Measurements from ENCODE around the gene SFMBT2. TPM values are rescaled to one million over a fixed set of nuclear protein-coding genes. Genes with fewer than 3 reads are reported as not detected.
"Not testable (repeated sequence)": the region's sequence is repeated elsewhere in the genome, so short reads cannot be mapped to it uniquely, and the experiment has no call there.

The SFMBT2 gene
- total RNA-seq, 1 donor from 2014 or later: 20.3 TPM

GRCh38 chr10:7401156-7401555 lies 9.7 kb downstream of the SFMBT2 start:
- no peak for DNase-seq (ENCODE audit: low spot score)

- no peak for DNase-seq (ENCODE audit: low spot score)
Measured at GRCh38 chr10:7400068-7400715, 10.6 kb downstream of the SFMBT2 start.

DNA sequence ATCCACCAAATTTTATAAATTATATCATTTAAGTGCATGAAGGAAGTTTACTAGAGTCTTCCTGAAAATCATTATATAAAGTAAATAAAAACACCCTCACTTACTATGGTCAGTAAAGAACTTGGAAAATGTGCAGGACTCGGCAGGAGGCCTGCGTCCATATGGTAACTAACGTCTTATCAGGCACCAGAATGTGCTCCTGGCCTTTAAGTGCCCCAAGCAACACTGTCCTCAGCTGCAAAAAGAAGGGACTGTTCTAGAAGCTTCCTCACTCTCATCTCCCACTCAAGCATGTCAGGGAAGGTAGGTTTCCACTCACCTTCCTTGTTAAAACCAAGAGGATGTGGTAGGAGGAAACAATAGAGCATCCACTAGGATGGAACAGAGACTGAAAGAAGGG lies 11.3 kb downstream of the SFMBT2 start:
- DNase-seq (ENCODE audit: low spot score): no peak

DNA sequence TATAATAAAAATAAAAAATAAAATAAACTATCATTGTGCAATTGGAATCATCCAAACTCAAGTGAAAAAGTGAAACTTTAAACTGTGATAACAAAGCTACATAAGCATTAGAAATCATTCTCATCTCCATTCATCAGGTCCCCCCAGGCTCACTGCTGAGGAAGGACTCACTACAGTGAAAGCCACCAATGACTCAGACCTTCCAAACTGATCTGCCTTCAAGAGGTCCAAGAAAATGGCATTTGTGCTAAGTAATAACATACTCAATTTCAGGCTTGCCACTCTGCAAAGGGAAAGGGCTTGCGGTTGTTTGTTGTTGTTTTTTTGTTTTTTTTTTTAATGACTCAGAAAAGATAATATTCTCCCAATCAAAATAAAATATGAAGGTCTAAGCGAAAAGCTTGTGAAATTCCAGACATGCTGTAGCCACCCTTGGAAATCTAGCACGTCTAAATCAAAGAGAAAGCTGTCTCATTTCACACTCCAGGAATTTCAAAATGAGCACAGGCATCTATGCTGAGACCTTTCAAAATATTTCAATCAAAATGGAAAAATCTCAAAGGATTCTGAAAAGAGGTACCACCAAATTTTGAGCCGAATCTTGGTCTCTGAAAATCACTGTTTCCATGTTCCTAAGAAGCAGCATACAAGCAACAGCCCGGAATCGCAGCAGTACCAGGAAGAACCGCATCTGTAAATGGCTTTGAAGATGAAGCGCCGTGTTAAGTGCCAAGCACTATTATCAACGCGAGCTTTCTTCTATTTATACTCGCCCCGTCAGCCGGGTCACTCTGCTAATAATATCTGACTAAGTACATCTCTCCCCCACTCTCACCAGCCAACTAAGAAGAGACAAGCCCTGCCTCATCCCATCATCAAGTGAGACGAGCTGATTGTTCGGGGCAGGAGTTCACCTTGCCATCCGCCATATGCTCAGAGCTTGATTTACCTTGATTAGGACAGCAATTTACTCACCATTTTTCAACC lies 13.5 kb downstream of the SFMBT2 start:
- no peak for DNase-seq (ENCODE audit: low spot score)

GRCh38 chr10:7392301-7392700 lies 18.5 kb downstream of the SFMBT2 start:
- not testable (repeated sequence) for DNase-seq (ENCODE audit: low spot score)

GRCh38 chr10:7391748-7392147 lies 19.1 kb downstream of the SFMBT2 start:
- DNase-seq (ENCODE audit: low spot score): no peak

- DNase-seq (ENCODE audit: low spot score): not testable (repeated sequence)
Measured at GRCh38 chr10:7390689-7391110, 20.1 kb downstream of the SFMBT2 start.

DNA sequence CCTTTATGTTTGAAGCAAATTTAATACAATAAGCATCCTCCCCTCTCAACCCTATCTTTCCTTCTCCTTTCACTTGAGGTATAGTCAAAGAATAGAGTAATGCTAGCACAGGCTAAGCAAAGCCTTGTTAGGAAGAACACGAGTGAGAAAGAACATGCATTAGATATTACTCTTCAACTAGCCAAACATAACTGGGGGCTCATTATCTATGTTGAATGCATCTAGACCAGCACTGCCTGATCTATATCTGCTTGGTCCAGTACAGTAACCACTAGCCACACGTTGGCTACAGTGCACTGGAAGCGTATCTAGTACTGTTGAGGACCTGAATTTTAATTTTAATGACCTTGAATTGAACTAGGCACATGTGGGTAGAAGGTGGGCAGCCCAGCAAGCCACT lies 21.0 kb downstream of the SFMBT2 start:
- DNase-seq (ENCODE audit: low spot score): no peak

GRCh38 chr10:7389346-7389745 lies 21.5 kb downstream of the SFMBT2 start:
- no peak for DNase-seq (ENCODE audit: low spot score)

DNA sequence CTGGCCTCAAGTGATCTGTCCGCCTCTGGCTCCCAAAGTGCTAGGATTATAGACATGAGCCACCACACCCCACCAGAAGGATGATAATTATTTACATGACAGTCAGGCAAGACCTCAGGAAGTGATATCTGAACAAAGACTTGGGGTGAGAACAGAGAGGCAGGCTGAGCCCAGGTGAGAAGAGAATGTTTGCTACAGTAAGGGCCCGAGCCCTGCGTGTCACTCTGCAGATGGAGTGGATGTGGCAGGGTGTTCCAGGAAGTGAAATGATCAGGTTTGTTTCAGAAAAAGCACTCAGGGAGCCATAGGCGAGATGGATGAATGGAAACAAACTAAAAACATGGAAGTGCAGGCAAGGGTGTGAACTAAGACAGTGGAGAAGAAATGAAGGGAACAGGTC lies 22.2 kb downstream of the SFMBT2 start:
- no peak for DNase-seq (ENCODE audit: low spot score)

- DNase-seq (ENCODE audit: low spot score): not testable (repeated sequence)
Measured at GRCh38 chr10:7388149-7388548, 22.7 kb downstream of the SFMBT2 start.

DNA sequence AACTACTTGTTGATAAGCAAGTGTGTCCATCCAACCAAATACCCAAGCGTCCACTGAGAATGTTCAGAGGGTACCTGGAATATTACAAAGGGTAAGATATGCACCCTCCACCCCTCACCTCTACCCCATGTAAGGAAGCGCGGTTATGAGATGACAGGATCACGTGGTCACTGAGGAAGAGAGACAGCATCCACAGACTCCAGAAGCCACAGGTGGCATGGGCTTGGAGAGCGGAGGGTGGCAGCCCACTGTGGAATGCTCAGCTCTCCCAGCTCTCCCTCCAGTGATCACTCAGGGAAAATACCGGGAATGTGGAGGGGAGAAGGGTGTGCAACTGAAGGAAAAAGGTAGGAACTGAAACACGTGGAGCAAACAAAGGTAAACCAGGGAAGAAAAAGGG lies 25.7 kb downstream of the SFMBT2 start:
- no peak for DNase-seq (ENCODE audit: low spot score)

GRCh38 chr10:7383442-7383841 lies 27.4 kb downstream of the SFMBT2 start:
- no peak for DNase-seq (ENCODE audit: low spot score)

GRCh38 chr10:7380704-7381241 lies 30.1 kb downstream of the SFMBT2 start:
- DNase-seq (ENCODE audit: low spot score): no peak

GRCh38 chr10:7378602-7379403 lies 32.0 kb downstream of the SFMBT2 start:
- no peak for DNase-seq (ENCODE audit: low spot score)

DNA sequence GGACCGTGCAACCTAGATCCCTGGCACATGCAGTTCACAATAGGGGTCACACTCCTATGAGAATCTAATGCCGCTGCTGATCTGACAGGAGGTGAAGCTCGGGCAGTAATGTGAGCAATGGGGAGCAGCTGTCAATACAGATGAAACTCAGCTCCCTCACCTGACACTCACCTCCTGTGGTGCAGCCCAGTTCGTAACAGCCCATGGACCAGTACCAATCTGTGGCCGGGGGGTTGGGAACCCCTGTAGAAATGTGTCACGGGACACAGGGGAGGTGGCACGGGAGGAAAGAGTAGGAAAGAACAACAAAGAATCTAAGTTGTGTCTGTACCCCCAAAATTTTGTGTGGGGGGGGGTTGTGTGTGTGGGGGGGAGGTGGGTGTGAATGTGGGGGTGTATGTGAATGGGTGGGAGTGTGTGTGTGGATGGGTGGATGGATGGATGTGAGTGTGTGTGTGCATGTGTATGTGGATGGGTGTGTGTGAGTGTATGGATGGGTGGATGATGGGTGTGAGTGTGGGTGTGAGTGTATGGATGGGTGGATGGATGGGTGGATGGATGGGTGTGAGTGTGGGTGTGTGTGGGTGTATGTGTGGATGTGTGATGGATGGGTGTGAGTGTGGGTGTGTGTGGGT lies 33.1 kb downstream of the SFMBT2 start:
- no peak for DNase-seq (ENCODE audit: low spot score)

GRCh38 chr10:7374795-7375194 lies 36.0 kb downstream of the SFMBT2 start:
- no peak for DNase-seq (ENCODE audit: low spot score)

GRCh38 chr10:7373039-7373438 lies 37.8 kb downstream of the SFMBT2 start:
- DNase-seq (ENCODE audit: low spot score): no peak

GRCh38 chr10:7372504-7372903 lies 38.3 kb downstream of the SFMBT2 start:
- DNase-seq (ENCODE audit: low spot score): no peak

- DNase-seq (ENCODE audit: low spot score): no peak
Measured at GRCh38 chr10:7370511-7370910, 40.3 kb downstream of the SFMBT2 start.

GRCh38 chr10:7365027-7365745 lies 45.6 kb downstream of the SFMBT2 start:
- no peak for DNase-seq (ENCODE audit: low spot score)

All from ureter (tissue), 1 donor.